A172 (cell line): ENCODE data around the gene GPR180. TPM values are rescaled to one million over a fixed set of nuclear protein-coding genes. Genes with fewer than 3 reads are reported as not detected.

Experiments
- total RNA-seq: library from RNA; depleted of rRNA; stranded (reverse); fragments of >200 nt; shearing (Covaris generic); gene quantifications from 2 replicates; pipeline ENCODE4 v1.2.3, GENCODE V29; 2014; rRNA removed

GPR180 gene
- total RNA-seq, 1 experiment from 2014 or later: 16.3 TPM

Other genes with a start within 250 kb of the GPR180 start
- gene DCT, start 122.2 kb upstream of the GPR180 start, total RNA-seq: not detected in 2 replicates
- gene TGDS, start 5.7 kb upstream of the GPR180 start, total RNA-seq: 15.1 and 23.8 TPM in 2 replicates
- not detected in 2 replicates for gene SOX21, start 110.7 kb downstream of the GPR180 start, total RNA-seq